HG02840 (cell line): ENCODE results near the gene BCL2.
A peak's percentile ranks its signal among the peaks of the same experiment; 100 is the strongest.

Experiments
- ATAC-seq: cut with Tn5 transposase; IDR thresholded peaks from one replicate; pipeline ENCODE4 v1.9.1; 2021; ENCODE audit warnings: mild to moderate bottlenecking, moderate library complexity, moderate number of reproducible peaks; ENCODE audit not compliant: unreplicated experiment, low FRiP score

The BCL2 gene

DNA sequence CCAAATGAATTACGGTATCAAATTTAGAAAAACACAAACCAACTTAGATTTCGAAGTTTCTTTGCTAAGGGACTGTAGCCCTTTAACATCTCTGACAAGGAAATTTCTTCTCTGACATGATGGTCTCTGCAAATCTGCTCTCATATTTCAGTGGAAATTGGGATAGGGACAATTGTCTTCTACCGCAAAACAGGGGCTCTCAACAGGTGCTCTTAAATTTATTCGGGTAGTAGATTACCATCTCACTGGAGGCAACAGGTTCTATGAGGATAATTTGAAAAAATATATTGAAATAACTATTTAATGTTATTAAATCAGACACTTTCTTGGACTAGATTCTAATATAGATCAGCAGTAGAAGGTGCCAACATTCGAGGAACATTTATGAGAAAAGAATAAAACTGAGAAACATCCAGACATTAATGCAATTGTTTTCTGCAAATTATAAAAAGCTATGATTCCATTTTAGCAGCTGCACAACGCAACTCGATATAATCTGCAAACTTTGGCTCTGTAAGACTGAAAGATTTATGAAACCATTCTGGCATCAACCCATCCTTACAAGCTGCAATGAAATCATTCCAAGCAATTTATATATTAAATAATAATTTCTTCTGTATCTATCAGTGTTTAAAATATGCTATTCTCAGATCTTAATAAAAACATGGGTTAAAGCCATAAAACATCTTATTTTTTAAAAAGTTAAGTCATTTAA is 10.0 kb upstream of the BCL2 start:
- no peak for ATAC-seq

DNA sequence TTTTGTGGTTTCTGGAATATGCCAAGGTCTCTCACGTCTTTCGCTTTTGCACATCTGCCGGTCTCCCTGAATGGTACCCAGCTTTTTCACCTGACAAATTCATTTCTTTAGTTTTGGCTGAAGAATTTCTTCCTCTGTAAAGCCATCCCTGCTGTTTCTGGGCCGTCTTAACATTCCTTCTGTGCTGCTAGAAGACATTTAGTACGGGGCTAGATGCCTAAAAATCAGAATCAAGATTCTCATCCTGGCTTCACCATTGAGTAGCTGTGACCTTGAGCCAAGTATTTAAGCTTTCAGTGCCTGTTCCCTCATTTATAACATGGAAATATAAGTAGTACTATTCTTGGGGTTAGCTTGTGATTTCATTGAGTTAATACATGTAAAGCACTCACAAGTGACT is 6.4 kb upstream of the BCL2 start:
- no peak for ATAC-seq

DNA sequence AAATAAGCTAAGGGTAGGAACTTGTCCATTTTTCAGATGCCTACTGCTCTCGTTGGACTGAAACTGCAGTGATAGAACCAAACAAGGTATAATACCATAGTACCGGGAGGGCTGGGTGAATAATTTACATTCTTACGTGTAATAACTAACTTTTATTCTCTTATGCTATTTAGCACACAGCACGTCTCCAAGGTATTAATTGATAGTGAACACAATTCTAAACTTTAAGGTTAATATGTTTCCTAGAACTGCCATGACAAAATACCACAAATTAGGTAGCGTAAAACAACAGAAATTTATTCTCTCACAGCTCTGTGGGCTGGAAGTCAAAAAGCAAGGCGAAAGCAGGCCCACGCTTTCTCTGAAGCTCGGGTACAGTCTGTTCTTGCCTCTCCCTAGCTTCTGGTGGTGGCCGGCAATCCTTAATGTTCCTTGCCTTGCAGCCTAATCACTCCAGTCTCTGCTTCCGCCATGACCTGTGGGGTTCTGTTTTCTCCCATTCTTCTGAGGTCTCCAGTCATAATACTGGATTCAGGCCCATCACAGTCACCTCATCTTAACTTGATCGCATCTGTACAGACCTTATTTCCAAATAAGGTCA is 5.6 kb upstream of the BCL2 start:
- no peak for ATAC-seq

DNA sequence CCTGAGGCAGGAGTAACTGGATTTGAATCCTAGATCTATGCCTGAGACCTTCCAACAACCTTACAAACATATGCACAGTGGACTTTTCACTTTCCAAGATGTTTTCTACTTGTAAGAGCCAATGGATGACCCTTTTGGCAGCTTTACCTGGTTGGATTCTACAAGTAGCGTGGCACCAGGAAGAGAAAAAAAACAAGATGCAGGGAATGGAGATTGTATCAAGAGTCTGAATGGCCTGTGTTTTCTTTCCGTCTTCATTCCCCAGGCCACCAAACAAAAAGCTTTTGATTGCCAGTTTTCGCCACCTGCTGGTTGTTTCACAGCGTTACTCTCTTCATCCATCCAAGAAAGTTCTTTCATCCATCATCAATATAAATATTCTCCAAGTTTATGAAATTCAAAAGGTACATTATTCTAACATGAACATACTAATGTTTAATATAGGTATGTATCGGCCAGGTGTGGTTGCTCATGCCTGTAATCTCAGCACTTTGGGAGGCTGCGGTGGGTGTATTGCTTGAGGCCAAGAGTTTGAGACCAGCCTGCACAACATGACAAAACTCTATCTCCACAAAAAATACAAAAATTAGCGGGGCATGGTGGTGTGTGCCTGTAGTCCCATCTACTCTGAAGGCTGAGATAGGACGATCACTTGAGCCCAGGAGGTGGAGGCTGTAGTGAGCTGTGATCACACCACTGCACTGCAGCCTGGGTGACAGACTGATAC is 3.5 kb upstream of the BCL2 start:
- no peak for ATAC-seq

DNA sequence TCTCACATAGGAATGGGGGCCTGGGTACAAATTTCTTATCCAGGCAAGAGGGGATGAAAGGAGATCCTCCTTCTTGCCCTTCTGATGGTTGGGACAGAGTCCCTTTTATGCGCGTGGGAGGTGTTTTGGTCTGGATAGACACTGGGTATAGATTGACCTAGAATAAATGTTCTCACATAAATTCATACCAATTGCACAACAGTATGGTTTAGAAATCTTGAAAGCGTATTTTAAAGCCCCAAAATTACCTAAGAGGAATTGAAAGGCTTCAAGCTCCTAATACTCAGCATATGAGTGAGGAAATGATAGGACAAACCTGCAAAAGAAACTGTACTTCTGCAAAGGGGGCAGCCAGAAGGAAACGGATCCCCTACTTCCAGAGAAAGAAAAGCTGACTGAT is 2.6 kb upstream of the BCL2 start:
- ATAC-seq = no peak

DNA sequence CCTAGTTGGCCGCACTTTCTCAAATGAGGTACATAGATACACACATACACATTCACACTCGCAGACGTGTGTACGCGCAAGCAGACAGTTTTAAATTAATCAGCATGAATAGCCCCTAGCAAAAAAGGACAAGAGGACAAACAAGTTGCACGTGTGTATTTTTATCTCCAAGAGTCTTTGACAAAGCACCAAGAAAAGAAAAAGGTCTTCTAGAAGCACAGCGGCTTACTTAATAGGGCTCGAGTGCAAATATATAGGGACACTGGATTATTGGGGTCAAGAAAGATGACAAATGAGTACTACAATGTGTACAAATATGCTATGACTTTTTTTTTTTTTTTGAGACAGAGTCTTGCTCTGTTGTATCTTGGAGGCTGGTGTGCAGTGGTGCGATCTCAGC is 1.7 kb upstream of the BCL2 start:
- ATAC-seq = no peak

DNA sequence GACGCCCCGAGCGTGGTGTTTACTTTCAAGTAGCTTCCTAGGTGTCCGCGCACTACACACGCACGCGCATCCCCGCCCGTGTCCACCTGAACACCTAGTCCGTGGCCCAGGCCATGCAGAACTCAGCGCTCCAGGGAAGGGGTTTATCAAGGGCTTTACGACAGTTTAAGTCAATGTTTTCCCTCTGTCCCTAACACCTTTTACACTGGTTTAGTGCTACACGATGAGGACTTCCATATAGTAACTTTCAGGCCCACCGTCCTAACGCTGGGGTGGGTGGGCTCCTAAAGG is 1.4 kb upstream of the BCL2 start:
- no peak for ATAC-seq

DNA sequence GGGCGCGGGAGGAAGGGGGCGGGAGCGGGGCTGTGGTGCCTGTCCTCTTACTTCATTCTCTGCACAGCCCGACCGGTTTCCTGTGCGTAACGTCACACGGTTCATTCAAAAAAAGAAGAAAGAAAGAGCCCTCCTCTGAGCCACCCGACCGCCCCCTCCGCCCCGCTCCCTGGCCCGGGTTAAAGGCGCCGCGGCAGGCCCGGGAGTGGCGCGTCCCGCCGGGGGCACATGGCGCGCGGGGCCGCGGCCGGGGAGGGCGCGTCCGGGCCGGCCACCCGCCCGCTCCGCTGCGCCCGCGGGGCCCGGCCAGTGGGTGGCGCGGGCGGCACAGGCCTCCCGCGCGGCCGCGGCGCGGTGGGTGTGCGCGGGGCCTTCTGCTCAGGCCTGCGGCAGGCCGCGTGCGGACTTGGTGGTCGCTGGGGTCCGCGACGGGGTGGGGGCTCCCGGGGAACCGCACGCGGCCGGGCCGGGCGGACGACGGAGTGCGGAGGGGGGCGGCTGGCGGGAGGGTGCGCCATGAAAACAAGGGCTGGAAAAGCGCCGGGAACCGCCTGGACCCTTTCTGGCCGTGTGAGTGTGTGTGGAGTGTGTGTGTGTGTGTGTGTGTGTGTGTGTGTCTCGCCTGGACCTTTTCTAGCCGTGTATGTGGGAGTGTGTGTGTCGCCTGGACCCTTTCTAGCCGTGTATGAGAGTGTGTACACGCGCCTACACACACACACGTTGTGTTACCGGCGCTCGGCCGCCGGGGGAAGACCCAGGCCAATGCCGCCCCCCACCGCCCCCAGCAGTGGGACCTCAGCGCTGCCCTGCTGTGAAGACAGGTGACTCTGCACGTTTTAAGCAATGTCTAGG is 780 bp upstream of the BCL2 start:
- ATAC-seq = peak; percentile 53

DNA sequence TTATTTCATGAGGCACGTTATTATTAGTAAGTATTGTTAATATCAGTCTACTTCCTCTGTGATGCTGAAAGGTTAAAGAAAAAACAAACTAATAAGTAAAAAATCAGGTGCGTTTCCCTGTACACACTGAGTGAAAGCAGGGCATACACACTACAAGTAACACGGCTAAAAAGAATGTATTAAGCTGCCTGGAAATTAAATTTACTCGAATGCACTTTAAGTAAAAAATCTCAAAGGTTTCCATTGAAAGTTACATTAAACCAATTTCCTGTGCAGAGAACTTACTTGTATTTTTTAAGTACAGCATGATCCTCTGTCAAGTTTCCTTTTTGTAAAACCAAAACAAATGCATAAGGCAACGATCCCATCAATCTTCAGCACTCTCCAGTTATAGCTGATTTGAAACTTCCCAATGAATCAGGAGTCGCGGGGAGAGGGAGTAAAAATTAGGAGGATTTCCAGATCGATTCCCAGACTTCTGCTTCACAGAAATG is 633 bp downstream of the BCL2 start:
- ATAC-seq = no peak

DNA sequence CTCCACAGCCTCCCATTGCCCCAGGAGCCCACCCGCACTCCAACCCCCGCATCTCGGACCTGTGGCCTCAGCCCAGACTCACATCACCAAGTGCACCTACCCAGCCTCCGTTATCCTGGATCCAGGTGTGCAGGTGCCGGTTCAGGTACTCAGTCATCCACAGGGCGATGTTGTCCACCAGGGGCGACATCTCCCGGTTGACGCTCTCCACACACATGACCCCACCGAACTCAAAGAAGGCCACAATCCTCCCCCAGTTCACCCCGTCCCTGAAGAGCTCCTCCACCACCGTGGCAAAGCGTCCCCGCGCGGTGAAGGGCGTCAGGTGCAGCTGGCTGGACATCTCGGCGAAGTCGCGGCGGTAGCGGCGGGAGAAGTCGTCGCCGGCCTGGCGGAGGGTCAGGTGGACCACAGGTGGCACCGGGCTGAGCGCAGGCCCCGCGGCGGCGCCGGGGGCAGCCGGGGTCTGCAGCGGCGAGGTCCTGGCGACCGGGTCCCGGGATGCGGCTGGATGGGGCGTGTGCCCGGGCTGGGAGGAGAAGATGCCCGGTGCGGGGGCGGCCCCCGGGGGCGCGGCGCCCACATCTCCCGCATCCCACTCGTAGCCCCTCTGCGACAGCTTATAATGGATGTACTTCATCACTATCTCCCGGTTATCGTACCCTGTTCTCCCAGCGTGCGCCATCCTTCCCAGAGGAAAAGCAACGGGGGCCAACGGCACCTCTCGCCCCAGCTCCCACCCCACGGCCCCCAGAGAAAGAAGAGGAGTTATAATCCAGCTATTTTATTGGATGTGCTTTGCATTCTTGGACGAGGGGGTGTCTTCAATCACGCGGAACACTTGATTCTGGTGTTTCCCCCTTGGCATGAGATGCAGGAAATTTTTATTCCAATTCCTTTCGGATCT is 1.3 kb downstream of the BCL2 start:
- ATAC-seq = peak; percentile 37

DNA sequence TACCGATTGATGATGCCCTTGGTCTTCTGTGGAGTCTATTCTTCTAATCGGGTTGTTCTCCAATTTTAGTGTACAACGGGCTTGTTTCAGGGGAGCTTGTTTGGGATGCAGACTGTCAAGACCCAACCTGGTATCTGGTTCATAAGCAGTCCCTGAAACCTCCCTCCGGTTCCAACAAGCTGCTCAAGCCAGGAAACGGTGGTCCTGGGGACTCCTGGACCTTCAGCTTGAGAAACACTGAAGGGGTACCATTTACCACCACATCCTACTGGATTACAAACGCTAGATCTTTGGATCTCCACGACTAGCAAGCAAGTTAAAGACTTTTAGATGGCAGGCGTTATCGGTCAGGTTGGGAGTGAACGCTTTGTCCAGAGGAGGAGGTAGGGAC is 2.0 kb downstream of the BCL2 start:
- no peak for ATAC-seq

DNA sequence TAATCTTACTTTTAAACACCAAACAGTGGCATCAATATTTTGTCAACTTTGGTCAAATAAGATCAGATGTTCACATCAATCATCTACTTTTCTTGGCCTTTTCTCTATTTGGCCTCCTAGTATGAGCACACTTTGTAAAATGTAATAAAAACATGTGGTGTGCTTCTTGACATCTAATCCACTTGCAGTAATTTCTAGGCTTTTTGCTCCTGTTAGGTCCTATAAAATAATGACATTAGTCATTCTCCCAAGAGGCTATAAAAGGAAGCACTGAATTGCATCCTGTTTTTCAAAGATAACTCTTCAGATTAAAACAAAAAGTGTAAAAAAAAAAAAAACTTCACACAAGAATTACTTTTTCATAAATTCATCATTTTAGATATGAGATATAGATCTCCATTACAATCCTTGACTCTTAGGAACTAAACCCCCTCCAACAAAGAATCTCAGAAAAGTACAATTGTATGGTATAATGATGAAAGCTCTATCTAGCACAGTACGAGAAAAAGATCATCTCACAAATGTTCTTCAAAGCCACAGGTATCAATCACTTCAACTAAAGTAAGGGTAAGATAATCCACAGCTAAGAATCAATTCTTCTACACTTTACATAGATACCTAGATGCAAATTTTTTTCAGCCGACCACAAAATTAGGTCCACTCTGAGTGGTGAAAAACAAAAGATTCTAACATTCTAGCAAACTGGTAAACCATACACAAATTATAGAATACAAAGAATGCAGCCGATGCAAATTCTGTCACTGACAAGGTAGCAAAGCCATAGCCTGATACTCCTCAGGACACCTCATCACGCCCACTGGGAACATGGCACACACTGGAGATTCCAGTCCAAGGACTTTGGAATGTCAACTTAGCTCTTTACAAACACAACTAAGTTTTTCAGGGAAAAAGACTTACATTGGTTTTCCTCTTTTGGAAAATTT is 2.7 kb downstream of the BCL2 start:
- no peak for ATAC-seq

DNA sequence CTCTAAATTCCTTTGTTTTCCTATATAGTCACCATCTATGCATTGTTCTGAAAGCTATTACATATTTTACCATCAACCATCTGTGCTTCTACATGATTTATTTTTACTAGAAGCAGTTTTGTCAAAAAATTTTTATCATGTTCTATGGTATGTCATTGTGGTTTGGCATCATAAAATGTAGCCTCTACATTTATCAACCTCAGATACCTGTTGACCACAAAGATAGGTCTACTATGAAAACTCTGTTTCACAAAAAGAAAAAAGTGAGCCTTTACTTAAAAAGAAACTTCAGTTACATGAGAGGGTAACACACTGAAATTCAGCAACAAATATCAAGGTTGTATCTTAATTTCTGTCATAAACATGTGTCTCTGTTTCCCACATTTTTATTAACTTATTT is 3.7 kb downstream of the BCL2 start:
- no peak for ATAC-seq

DNA sequence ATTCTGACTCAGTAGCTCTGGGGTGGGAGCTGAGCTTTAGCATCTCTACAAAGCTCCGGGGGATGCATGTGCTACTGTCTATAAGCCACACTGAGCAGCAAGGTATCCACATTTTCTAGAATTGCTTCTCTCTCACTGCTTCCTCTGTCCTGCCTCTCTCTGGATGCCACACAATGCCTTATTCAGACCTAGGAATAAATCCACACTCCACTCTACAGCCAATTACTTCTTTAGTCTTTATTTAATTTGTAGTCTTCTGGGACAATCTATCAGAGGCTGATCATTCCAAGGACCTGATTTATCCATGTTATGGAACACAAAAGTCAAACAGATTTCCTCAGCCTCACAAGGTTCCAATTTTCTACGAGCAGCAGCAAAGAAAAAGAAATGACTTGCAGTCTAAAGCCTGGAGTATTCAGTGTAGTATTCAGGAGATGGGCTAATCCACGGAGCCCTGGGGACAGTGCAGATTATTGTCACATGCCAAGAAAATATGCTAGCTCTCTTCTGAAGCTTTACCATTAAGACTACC is 4.4 kb downstream of the BCL2 start:
- no peak for ATAC-seq

DNA sequence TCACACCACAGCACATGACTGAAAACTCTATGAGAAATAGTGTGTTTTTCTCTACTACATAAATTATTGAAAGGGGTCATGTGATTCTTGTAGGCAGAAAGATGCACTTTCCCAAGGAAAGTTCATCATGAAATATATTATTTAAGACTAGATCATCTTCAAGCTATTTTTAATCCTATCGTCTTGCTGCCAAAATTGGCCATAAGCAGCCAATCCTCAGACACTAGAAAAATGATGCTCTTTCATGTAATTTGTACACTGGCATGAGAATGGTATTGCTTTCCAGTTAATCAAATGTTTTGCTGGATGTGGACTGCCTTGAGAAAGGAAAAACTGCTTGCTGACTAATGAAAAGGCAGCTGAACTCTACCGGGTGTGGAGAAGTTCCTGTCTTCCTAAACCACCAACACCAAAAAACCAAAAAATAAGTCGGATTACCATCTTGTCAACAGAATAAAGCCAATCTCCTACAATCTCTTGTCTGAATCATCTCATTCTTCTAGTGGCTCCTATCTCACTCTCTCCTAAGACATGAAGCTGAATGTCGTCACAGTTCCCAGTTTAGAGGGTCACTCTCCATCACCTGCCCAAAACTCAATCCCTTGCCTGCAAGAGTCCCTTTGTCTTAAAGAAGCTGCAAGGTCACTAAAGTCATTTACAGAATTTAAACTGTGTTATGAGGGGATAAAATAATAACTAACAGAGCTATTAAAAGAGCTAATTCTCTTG is 5.3 kb downstream of the BCL2 start:
- no peak for ATAC-seq

DNA sequence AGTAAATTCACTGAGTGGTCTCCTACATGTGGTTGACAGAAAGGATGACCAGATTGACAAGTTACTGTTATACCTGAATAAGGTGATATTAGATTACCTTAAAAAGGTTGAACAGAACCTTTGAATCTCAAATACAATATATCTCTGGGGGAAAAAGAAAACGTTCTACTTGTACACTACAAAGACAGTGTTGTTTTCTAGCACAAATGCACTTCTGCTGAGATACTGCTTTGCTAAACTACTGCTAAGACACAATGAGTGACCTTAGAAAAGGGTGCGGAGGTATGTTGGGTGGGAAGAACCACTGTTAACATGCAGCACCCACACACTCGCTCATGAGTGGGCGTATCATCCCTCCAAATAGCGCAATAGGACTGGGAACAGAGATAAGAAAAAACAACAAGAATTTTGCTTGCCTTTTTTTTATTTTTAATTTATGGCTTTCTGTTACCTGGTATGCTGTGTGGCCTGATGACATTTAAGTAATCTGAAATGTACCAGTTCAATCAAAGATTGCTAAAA is 6.1 kb downstream of the BCL2 start:
- ATAC-seq = no peak

DNA sequence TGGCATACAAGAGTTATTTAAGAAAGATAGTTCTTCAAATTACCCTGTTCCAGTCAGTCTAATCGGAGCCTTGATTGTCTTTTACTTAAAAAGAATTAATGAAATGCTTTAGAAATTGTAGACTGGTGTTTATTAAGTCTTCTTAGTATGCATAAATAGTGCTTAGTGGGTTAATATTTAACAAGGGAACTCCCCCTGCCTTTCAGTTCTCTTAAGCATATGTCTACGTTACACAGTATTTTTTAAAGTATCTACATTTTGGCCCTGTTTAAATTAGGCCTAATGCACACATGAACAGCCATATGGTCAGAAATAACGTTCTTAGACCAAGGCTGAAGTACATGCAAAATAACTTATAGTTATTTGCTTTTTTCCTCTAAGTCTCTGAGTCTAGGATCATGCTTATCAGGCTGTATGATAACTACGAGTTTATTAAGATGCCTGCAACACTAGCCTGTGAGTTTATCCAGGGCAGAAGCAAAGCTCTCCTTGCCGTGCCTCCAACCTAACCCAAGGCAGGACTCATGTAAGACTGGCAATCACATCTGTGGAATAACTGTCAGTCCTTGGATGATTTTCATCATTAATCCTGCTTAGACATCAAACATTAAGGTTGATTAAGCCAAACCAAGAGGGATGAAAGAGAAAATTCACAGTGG is 6.7 kb downstream of the BCL2 start:
- peak; percentile 42 for ATAC-seq
